GM20000 (cell line): ENCODE results near the gene DCAF12.
"Not testable (repeated sequence)": the region's sequence is repeated elsewhere in the genome, so short reads cannot be mapped to it uniquely, and the experiment has no call there.

Experiments
- DNase-seq: peaks from one replicate; pipeline ENCODE4 v3.0.0; 2012; ENCODE audit warnings: low spot score
- TF ChIP-seq, protein P1 (sequence below): IDR thresholded peaks from 2 replicates; pipeline ENCODE4 v1.5.1; 2012; ENCODE audit warnings: mild to moderate bottlenecking, control low read depth; ENCODE audit errors: extremely low read depth, missing control alignments

The DCAF12 gene

DNA sequence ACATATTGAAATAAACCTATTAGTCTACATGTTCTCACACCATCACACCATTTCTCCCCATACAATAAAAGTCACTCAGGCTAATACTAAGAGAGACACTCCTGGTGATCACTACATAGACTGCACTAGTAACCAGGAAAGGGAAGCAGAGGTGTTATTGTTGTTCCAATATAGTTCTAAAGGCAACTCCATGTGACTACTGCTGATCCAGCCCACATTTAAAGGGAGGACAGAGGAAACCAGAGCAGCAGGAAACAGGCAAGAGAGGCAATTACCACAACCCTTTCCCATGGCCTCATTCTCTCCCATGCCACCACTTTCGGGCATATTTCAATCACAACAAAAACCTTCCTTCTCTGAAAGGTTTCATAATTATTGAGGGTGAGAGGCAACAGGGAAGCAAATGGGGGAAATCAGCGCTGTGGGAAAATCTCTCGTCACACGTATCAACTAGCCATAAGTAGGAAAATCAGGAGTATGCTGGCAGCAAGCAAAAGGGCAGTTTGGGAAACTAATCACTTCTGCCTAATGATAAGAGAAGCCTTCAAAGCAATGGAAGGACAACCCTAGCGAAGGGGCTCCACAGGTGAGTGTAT, 79.6 kb downstream of the DCAF12 start:
- TF ChIP-seq, protein P1, sequence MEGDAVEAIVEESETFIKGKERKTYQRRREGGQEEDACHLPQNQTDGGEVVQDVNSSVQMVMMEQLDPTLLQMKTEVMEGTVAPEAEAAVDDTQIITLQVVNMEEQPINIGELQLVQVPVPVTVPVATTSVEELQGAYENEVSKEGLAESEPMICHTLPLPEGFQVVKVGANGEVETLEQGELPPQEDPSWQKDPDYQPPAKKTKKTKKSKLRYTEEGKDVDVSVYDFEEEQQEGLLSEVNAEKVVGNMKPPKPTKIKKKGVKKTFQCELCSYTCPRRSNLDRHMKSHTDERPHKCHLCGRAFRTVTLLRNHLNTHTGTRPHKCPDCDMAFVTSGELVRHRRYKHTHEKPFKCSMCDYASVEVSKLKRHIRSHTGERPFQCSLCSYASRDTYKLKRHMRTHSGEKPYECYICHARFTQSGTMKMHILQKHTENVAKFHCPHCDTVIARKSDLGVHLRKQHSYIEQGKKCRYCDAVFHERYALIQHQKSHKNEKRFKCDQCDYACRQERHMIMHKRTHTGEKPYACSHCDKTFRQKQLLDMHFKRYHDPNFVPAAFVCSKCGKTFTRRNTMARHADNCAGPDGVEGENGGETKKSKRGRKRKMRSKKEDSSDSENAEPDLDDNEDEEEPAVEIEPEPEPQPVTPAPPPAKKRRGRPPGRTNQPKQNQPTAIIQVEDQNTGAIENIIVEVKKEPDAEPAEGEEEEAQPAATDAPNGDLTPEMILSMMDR = no peak
- DNase-seq = no peak

DNA sequence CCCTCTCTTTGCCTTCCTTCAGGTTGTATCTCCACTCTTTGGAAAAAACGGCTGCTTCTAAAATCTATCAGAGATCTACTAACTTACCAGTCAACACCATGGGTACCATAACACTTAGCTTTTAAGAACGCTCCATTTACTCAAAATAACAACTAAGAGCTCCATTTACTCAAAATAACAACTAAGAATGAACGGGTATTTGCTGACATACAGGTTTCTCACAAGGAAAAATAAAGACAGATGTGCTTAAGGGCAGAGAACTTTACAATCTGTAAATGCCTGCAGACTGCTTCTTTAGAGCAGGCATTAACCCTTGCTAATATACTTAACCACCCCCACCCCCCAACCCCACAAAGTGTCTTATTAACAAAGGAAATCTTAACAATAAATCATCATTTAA, 80.6 kb downstream of the DCAF12 start:
- TF ChIP-seq, protein P1 = no peak

DNA sequence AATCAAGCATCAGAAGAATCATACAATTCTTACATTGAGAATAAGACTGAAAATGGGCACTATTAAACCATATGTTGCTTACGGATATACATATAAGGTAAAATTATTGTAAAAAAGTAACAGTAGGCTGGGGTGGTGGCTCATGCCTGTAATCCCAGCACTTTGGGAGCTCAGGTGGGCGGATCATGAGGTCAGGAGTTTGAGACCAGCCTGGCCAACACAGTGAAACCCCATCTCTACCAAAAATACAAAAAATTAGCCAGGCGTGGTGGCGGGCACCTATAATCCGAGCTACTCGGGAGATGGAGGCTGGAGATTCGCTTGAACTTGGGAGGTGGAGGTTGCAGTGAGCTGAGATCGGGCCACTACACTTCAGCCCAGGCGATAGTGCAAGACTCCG, 84.4 kb downstream of the DCAF12 start:
- DNase-seq = not testable (repeated sequence)

More for the DNA sequence above, 80.6 kb downstream of the DCAF12 start:
- DNase-seq = no peak

DNA sequence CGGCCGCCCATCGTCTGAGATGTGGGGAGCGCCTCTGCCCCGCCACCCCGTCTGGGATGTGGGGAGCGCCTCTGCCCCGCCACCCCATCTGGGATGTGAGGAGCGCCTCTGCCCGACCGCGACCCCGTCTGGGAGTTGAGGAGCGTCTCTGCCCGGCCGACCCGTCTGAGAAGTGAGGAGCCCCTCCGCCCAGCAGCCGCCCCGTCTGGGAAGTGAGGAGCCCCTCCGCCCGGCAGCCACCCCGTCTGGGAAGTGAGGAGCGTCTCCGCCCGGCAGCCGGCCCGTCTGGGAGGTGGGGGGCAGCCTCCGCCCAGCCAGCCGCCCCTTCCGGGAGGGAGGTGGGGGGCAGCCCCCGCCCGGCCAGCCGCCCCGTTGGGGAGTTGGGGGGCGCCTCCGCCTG, 87.6 kb downstream of the DCAF12 start:
- not testable (repeated sequence) for DNase-seq

DNA sequence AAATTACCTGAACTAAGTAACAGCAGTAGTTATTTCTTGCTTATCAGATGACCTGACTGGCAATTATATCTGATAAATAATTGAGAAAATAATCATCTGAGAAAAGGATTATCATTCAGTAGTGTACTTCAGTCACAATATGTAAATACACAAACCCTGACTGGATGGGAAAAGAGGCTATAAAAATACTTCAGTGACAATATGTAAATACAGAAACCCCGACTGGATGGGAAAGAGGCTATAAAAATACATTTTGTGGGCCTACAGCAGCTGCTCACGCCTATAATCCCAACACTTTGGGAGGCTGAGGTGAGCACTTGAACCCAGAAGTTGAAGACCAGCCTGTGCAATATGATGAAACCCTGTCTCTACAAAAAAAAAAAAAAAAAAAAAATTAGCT, 88.9 kb downstream of the DCAF12 start:
- TF ChIP-seq, protein P1 = no peak

DNA sequence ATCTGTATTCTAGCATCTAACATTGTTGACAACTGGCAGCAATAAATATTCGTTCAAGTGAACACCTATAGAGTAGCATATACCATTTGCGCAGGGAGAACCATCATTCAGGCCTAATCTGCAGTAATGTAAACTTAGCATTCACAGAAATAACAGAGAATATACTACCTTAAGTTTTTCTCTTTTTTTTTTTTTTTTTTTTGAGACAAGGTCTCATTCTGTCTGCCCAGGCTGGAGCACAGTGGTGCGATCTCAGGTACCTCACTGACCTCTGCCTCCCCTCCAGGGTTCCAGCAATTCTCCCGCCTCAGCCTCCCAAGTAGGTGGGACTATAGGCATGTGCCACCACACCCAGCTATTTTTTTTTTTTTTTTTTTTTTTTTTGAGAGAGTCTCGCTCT, 89.9 kb downstream of the DCAF12 start:
- TF ChIP-seq, protein P1 = no peak
- no peak for DNase-seq

More for the DNA sequence above, 88.9 kb downstream of the DCAF12 start:
- no peak for DNase-seq
